PFSK-1 (cell line): ENCODE results near the gene SPAG5.

ENCODE experiments used
- FOXP2 ChIP-seq: optimal IDR thresholded peaks from 2 replicates; pipeline ENCODE3; 2011; ENCODE audit warnings: borderline replicate concordance, control low read depth, inconsistent platforms; ENCODE audit not compliant: insufficient read depth; ENCODE audit errors: extremely low read length, extremely low read depth
- POLR2AphosphoS5 ChIP-seq: IDR thresholded peaks from 2 replicates; pipeline ENCODE4 v1.6.1; 2012; ENCODE audit warnings: low read depth, mild to moderate bottlenecking, control low read depth, low read length, moderate library complexity
- SIN3A ChIP-seq: IDR thresholded peaks from 2 replicates; pipeline ENCODE4 v1.6.1; 2012; ENCODE audit warnings: mild to moderate bottlenecking, low read length, moderate library complexity, borderline replicate concordance; ENCODE audit not compliant: insufficient read depth
- TAF1 ChIP-seq: IDR thresholded peaks from 2 replicates; pipeline ENCODE4 v1.6.1; 2012; ENCODE audit warnings: low read length, control low read depth, borderline replicate concordance; ENCODE audit not compliant: insufficient read depth
- TF ChIP-seq, protein P1 (sequence below), 2 experiments: IDR thresholded peaks; 2 replicates each; pipeline versions ENCODE4 v1.6.1 to v1.8.0; 2011 to 2012; ENCODE audit warnings: low read depth in 2 of 2, low read length in 2 of 2, control low read depth in 1 of 2, inconsistent platforms in 1 of 2, mild to moderate bottlenecking in 1 of 2, moderate library complexity in 1 of 2; ENCODE audit not compliant: insufficient read depth in 1 of 2

SPAG5 gene

DNA sequence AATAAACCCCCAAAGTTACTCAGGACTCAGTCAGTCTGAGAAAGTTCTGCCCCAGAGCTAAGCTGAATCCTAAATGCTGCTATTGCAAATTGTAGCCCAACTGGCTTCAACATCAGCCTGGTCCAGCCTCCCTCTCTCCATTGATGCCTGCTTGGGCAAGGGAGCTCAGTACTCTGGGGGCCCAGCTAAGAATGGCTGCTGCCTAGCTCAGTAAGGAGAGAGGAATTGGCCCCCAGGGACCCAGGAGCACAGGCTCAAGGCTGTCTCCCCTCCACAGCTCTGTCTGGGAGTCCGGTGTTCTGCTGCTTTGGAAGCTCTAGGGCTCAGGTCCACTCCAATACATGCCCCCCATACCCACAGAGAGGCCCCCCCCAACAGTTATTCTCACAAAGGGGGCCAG lies 48.0 kb downstream of the SPAG5 start:
- no peak for TF ChIP-seq SIN3A
- no peak for TF ChIP-seq FOXP2
- TF ChIP-seq TAF1 = no peak
- TF ChIP-seq, protein P1, sequence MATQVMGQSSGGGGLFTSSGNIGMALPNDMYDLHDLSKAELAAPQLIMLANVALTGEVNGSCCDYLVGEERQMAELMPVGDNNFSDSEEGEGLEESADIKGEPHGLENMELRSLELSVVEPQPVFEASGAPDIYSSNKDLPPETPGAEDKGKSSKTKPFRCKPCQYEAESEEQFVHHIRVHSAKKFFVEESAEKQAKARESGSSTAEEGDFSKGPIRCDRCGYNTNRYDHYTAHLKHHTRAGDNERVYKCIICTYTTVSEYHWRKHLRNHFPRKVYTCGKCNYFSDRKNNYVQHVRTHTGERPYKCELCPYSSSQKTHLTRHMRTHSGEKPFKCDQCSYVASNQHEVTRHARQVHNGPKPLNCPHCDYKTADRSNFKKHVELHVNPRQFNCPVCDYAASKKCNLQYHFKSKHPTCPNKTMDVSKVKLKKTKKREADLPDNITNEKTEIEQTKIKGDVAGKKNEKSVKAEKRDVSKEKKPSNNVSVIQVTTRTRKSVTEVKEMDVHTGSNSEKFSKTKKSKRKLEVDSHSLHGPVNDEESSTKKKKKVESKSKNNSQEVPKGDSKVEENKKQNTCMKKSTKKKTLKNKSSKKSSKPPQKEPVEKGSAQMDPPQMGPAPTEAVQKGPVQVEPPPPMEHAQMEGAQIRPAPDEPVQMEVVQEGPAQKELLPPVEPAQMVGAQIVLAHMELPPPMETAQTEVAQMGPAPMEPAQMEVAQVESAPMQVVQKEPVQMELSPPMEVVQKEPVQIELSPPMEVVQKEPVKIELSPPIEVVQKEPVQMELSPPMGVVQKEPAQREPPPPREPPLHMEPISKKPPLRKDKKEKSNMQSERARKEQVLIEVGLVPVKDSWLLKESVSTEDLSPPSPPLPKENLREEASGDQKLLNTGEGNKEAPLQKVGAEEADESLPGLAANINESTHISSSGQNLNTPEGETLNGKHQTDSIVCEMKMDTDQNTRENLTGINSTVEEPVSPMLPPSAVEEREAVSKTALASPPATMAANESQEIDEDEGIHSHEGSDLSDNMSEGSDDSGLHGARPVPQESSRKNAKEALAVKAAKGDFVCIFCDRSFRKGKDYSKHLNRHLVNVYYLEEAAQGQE (IDR thresholded peaks at IDR 0.05; ENCODE audit: insufficient read depth in 1 of 2, low read depth in 2 of 2, low read length in 2 of 2) = no peak
- no peak for TF ChIP-seq POLR2AphosphoS5

DNA sequence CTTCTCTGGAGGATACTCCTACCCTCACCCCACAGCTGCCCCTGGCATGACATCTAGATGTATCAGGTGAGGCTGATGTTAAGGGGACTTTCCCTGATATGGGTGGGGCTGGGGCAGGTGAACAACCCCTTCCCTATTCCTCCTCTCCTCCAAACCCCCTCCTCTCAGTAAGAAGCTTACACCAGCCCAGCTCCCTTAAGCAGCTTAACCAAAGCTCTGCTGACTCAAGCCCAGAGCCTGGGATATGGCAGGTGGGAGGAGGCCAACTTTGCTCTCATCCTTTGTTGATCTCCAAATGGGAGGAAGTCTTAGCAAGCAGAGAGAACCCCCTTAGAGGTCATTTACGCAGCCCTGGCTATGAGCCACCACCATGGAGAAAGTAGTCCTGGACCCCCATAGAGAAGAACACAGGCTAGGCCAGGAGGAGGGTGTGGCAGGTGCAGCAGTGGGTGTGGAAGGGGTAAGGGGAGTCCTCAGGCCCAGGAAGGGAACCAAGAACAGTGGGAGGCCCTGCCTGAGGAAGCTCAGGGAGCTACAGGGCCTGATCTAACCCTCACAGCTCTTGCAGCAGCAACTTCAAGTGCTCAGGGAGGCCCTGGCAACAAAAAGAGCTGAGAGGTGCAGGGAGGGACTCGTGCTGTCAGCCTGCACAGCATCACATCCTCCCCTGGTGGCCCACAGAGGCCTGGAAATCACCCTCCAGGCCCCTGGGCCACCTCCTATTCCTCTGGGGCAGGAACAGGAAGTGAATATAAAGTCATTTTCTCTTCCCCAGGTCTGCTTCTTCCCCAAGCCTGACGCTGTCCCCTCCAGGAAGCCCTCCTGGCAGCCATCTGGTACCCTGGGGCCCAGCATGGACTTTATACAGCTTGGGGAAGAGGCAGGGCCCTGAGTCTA lies 49.3 kb downstream of the SPAG5 start:
- TF ChIP-seq, protein P1 (IDR thresholded peaks at IDR 0.05; ENCODE audit: insufficient read depth in 1 of 2, low read depth in 2 of 2, low read length in 2 of 2) = no peak
- TF ChIP-seq POLR2AphosphoS5 (no peak), FOXP2 (no peak), SIN3A (no peak), TAF1 (no peak)

DNA sequence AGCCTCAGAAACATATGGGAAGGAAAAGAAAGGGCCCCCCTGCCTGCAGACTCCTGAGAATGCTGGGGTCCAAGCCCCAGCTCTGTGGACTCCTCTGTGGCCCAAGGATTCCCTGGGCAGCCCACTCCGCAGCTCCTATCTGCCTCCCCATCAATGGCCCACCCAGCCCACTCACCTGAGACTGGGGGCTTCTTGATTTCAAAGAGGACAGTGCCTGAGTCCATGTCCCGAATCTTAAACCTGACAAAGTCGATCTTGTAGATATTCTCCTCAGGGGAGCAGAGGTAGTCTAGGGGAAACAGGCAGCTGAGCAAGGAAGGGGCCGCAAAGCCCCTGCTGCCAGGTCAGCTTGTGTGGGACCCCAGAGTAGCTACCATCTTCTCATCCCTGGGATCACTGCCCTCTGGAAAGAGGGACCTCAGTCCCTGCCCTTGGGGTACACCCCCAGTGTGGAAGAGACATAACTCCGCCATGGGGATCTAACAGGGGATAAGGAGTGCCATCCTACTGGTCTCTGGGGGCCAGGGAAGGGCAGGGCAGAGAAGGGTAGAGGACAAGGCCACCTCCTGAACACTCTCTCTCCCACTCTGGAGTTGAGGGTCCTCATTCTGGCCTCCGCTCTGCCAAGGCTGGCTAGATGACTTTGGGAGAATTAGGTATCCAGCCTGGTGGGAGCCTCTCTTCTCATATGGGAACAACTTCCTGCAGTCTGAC lies 50.3 kb downstream of the SPAG5 start:
- TF ChIP-seq TAF1 (no peak), POLR2AphosphoS5 (no peak), FOXP2 (no peak), SIN3A (no peak)
- TF ChIP-seq, protein P1 (IDR thresholded peaks at IDR 0.05; ENCODE audit: insufficient read depth in 1 of 2, low read depth in 2 of 2, low read length in 2 of 2) = no peak

DNA sequence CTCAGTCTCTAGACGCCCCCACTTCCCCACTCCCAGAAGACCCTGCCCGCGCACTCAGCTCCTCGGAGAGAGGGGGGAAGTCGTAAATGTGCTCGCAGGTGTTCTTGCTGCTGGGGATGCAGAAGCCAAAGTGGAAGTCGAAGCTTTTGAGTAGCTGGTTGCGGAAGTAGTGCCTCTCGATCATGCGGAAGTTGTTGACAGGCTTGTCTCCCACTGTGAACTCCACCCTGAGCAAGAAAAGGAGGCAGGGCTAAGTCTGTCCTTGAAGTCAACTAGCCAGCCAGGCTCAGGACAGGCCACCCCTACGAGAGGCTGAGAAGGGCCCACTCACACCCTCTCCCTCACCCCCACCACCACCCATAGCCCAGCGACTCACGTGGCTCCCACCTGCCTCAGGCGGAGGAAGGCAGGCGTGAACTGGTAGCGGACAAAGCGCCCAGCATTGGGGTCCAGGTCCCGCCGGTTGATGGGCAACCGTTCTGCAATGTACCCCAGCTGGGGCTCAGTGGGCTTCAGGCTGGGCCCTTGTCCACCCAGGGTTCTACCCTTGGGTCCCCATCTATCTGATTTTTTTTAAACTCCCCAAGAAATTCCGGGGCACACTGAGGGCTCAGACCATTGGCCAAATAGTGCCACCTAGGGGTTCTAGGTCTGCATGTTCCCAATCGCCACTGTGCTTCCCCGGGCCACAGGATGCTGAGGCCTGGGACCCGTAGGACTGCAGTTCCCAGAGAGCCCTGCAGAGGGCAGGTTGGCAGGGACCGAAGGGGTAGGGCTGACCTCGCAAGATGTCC lies 51.0 kb downstream of the SPAG5 start:
- TF ChIP-seq SIN3A = no peak

DNA sequence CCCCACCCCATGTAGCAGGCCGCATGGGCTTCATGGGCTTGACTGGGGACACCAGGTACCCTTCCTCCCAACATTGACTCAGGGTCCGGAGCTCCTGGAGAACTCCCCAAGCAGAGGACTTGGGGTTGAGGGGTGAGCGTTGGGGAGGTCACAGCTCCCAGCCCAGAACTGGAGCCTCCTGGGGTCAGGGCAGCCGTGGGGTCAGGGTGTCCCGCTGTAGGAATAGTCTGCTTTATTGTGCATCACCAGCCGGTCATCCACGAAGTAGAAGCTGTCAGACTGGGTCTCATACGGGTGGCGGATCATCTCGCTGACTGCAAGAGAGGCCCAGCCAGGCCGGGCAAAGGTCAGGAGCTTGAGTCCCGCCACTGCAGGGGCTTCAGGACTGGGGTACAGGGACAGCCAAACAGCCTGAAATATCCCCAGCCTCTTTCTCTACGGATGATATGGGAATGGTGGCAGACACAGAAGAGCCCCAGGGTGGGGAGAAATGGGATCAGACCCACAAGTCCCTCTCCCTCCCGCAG lies 51.7 kb downstream of the SPAG5 start:
- TF ChIP-seq TAF1 (no peak), SIN3A (no peak), POLR2AphosphoS5 (no peak), FOXP2 (no peak)
- TF ChIP-seq, protein P1 (IDR thresholded peaks at IDR 0.05; ENCODE audit: insufficient read depth in 1 of 2, low read depth in 2 of 2, low read length in 2 of 2) = no peak
